Choroid plexus epithelial cell (primary cell): Measurements from ENCODE around the gene TEDC1.

Source experiments
- DNase-seq: peaks from one replicate; pipeline ENCODE4 v3.0.0-alpha.2; 2010; ENCODE audit warnings: low read depth
- H3K4me3 ChIP-seq: 2 replicates; pipeline ENCODE4 v1.5.1; 2011; ENCODE audit warnings: low read depth, mild to moderate bottlenecking, control low read depth, low read length, moderate library complexity
- CTCF ChIP-seq: conservative IDR thresholded peaks from 2 replicates; pipeline ENCODE4 v1.5.1; 2011; ENCODE audit warnings: low read depth, mild to moderate bottlenecking, control low read depth, inconsistent platforms, low read length, moderate library complexity

Gene TEDC1

GRCh38 chr14:105534586-105534985 is 43.5 kb downstream of the TEDC1 start:
- no peak for DNase-seq
- H3K4me3 ChIP-seq: no peak overlapping the region
- TF ChIP-seq CTCF: no peak

- no peak for TF ChIP-seq CTCF
- DNase-seq: no peak
- H3K4me3 ChIP-seq: no peak overlapping the region
Observed at GRCh38 chr14:105536051-105536450, 45.0 kb downstream of the TEDC1 start.

GRCh38 chr14:105536691-105537579 is 45.9 kb downstream of the TEDC1 start:
- H3K4me3 ChIP-seq: no peak overlapping the region
- TF ChIP-seq CTCF: no peak
- no peak for DNase-seq

GRCh38 chr14:105537580-105538474 is 46.8 kb downstream of the TEDC1 start:
- peak; percentile 82 for TF ChIP-seq CTCF
- DNase-seq: peak; percentile 18
- H3K4me3 ChIP-seq: no peak overlapping the region

- TF ChIP-seq CTCF: no peak
- no peak for DNase-seq
- H3K4me3 ChIP-seq: no peak overlapping the region
Observed at GRCh38 chr14:105538481-105539049, 47.5 kb downstream of the TEDC1 start.

GRCh38 chr14:105540811-105541210 is 49.8 kb downstream of the TEDC1 start:
- TF ChIP-seq CTCF: no peak

More at GRCh38 chr14:105540811-105541210, 49.8 kb downstream of the TEDC1 start:
- no peak overlapping the region for H3K4me3 ChIP-seq
- DNase-seq: no peak
